SK-N-SH treated with all-trans-retinoic acid at 6 μM for 48 hours (cell line): Measurements from ENCODE around the gene CEP152.

Experiments used
- ZNF8 ChIP-seq: fragments of 450-650 bp; formaldehyde crosslinking; IDR thresholded peaks from 2 replicates; pipeline ENCODE4 v1.5.0; 2020; ENCODE audit warnings: mild to moderate bottlenecking, moderate library complexity
- TF ChIP-seq, protein P1 (sequence below): fragments of 250-450 bp; sonication (Bioruptor Pico); IDR thresholded peaks from 2 replicates; pipeline ENCODE4 v1.5.1; 2020; ENCODE audit warnings: low read depth, mild to moderate bottlenecking, moderate library complexity

DNA sequence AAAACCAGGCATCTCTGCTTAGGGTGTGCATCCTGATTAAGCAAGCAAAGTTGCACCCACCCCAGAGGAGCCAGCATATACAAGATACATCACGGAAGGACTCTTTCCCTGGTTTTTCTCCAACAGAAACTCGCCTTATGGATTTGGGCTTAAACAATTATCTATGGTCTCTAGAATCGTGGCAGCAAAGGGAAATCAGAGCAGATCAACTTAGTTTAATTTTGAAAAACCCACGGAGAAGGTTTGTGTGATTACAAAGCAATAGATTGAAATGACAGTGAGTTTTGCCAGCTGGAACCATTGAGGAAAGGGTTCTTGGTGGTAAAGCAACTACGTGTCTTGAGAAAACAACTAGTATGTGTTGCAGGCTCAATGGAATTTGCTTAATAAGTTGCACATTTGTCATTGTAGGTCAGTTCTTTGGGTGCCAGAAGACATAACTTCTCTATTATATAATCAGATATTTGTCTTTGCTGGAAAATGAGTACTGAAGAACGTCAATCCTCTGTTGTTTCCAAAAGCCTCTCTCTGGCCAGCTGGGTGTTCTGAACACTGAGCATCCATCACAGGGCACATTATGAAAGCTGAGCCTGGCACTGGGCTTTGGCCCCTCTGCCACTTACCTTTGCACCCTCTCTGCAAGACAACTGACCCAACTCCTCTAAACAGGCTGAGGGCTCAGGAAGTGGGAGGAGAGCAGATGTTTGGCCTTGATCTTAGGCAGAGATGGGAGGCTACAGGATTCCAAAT, 89.6 kb downstream of the CEP152 start:
- TF ChIP-seq, protein P1, sequence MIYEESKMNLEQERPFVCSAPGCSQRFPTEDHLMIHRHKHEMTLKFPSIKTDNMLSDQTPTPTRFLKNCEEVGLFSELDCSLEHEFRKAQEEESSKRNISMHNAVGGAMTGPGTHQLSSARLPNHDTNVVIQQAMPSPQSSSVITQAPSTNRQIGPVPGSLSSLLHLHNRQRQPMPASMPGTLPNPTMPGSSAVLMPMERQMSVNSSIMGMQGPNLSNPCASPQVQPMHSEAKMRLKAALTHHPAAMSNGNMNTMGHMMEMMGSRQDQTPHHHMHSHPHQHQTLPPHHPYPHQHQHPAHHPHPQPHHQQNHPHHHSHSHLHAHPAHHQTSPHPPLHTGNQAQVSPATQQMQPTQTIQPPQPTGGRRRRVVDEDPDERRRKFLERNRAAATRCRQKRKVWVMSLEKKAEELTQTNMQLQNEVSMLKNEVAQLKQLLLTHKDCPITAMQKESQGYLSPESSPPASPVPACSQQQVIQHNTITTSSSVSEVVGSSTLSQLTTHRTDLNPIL (CRISPR knock-in tag), result no peak
- no peak for TF ChIP-seq ZNF8 (CRISPR knock-in tag)
